HepG2 (cell line): Measurements from ENCODE around the gene MINDY1. TPM values are rescaled to one million over a fixed set of nuclear protein-coding genes. Genes with fewer than 3 reads are reported as not detected.

Source experiments
- AGO2 ChIP-seq: fragments of 200-400 bp; formaldehyde crosslinking; optimal IDR thresholded peaks from 2 replicates; pipeline ENCODE3; 2017; ENCODE audit warnings: mild to moderate bottlenecking, low read depth, low read length, moderate library complexity
- CREM ChIP-seq, 2 experiments: sonication (generic) in 1 of 2; formaldehyde crosslinking in 1 of 2; IDR thresholded peaks; 2 replicates each; pipeline versions ENCODE4 v1.4.0 to v1.6.1; 2016 to 2020; ENCODE audit warnings: antibody characterized with exemption in 1 of 2, mild to moderate bottlenecking in 1 of 2, missing genetic modification reagents in 1 of 2
- GTF2F1 ChIP-seq: fragments of 150-350 bp; IDR thresholded peaks from 2 replicates; pipeline ENCODE4 v1.6.1; 2014; ENCODE audit warnings: low read length
- GTF3A ChIP-seq: sonication (generic); formaldehyde crosslinking; conservative IDR thresholded peaks from 2 replicates; pipeline ENCODE4 v1.4.0; 2020; ENCODE audit warnings: mild to moderate bottlenecking, missing genetic modification reagents
- HHEX ChIP-seq: IDR thresholded peaks from 2 replicates; pipeline ENCODE4 v1.6.1; 2016; ENCODE audit warnings: control low read depth
- MEF2D ChIP-seq: sonication (generic); formaldehyde crosslinking; IDR thresholded peaks from 2 replicates; pipeline ENCODE4 v1.5.1; 2020; ENCODE audit warnings: mild to moderate bottlenecking, missing genetic modification reagents
- ZNF598 ChIP-seq: sonication (generic); formaldehyde crosslinking; IDR thresholded peaks from 2 replicates; pipeline ENCODE4 v1.5.1; 2020; ENCODE audit warnings: mild to moderate bottlenecking, missing genetic modification reagents, borderline replicate concordance
- polyA plus RNA-seq, 8 experiments: library from polyadenylated mRNA; depleted of rRNA in 3 of 8; stranded (reverse) in 7 of 8; unstranded in 1 of 8; fragments of >200 nt; fragmentation: Illumina TruSeq in 4 of 8; extraction: Trizol in 4 of 8; gene quantifications; 2 replicates each; pipeline versions ENCODE4 v1.2.1 to v1.2.3, GENCODE V29; 2011 to 2016; ENCODE audit warnings: low read depth in 4 of 8, missing spikeins in 1 of 8, mixed read lengths in 1 of 8; ENCODE audit not compliant: insufficient read depth in 1 of 8
- total RNA-seq, 5 experiments: library from RNA; depleted of rRNA; stranded (reverse); fragments of >200 nt; fragmentation: Illumina TruSeq; extraction: Trizol; gene quantifications; 2 replicates each; pipeline ENCODE4 v1.2.3, GENCODE V29; 2016; ENCODE audit warnings: low read depth in 1 of 5
- TF ChIP-seq, protein P1 (sequence below): sonication (generic); formaldehyde crosslinking; IDR thresholded peaks from 2 replicates; pipeline ENCODE4 v1.4.0; 2020; ENCODE audit warnings: missing genetic modification reagents
- TF ChIP-seq, protein P2 (sequence below): sonication (generic); formaldehyde crosslinking; IDR thresholded peaks from 2 replicates; pipeline ENCODE4 v1.5.0; 2020; ENCODE audit warnings: mild to moderate bottlenecking, missing genetic modification reagents, borderline replicate concordance
- TF ChIP-seq, protein P3 (sequence below): sonication (generic); formaldehyde crosslinking; IDR thresholded peaks from 2 replicates; pipeline ENCODE4 v1.5.0; 2020; ENCODE audit warnings: missing genetic modification reagents, mild to moderate bottlenecking, borderline replicate concordance
- TF ChIP-seq, protein P4 (sequence below): fragments of 450-650 bp; IDR thresholded peaks from 2 replicates; pipeline ENCODE4 v1.6.1; 2016

Gene MINDY1
- total and polyA plus RNA-seq, 2 of the 13 experiments (the other 11 are each of a cell fraction or from before 2014, with no cell fraction given) = 11.1 to 15.0 TPM

DNA sequence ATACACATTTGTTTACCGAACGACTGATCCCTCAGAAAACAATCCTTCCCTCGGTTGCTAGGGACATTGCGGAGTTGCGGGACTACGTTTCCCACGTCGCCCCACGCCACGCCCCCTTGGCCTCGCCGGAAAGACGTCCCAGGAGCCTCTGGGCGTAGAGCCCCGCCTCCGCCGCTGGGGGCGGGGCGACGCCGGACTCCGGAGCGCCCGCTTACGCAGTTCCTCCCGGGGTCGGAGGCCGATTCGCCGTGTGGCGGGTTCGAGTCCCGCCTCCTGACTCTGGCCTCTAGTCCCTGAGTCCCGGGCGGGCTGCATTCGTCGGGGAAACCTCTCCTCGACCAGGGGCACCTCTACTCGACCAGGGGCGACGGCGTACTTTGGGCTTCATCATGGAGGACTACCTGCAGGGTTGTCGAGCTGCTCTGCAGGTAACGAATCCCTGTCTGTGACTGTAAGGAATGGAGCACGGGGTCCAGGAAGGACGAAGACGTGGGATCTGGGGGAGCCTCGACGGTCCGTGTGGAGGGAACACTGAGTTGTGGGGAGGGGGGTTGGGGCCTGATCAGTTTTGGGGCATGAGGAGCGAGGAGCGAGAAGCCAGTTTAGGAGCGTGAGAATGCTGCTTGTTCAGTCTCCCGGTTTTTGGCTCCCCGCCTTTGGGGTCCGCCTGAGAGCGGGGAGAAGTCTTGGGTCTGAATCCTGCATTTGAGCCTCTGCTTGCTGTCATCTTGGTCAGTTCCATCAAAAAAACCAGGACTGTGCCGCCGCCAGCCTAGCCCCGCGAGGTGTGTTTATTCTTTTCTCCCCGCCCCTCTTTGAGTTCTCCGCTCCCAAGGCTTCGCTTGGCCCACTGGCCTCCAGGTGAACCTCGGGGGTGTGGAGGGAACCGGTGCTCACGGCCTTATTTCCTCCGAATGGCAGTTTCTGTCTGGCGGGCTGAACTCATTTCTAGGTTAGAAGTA lies 1.8 kb upstream of the MINDY1 start, which contains the start of gene PRUNE1 (continued):
- TF ChIP-seq, protein P1, sequence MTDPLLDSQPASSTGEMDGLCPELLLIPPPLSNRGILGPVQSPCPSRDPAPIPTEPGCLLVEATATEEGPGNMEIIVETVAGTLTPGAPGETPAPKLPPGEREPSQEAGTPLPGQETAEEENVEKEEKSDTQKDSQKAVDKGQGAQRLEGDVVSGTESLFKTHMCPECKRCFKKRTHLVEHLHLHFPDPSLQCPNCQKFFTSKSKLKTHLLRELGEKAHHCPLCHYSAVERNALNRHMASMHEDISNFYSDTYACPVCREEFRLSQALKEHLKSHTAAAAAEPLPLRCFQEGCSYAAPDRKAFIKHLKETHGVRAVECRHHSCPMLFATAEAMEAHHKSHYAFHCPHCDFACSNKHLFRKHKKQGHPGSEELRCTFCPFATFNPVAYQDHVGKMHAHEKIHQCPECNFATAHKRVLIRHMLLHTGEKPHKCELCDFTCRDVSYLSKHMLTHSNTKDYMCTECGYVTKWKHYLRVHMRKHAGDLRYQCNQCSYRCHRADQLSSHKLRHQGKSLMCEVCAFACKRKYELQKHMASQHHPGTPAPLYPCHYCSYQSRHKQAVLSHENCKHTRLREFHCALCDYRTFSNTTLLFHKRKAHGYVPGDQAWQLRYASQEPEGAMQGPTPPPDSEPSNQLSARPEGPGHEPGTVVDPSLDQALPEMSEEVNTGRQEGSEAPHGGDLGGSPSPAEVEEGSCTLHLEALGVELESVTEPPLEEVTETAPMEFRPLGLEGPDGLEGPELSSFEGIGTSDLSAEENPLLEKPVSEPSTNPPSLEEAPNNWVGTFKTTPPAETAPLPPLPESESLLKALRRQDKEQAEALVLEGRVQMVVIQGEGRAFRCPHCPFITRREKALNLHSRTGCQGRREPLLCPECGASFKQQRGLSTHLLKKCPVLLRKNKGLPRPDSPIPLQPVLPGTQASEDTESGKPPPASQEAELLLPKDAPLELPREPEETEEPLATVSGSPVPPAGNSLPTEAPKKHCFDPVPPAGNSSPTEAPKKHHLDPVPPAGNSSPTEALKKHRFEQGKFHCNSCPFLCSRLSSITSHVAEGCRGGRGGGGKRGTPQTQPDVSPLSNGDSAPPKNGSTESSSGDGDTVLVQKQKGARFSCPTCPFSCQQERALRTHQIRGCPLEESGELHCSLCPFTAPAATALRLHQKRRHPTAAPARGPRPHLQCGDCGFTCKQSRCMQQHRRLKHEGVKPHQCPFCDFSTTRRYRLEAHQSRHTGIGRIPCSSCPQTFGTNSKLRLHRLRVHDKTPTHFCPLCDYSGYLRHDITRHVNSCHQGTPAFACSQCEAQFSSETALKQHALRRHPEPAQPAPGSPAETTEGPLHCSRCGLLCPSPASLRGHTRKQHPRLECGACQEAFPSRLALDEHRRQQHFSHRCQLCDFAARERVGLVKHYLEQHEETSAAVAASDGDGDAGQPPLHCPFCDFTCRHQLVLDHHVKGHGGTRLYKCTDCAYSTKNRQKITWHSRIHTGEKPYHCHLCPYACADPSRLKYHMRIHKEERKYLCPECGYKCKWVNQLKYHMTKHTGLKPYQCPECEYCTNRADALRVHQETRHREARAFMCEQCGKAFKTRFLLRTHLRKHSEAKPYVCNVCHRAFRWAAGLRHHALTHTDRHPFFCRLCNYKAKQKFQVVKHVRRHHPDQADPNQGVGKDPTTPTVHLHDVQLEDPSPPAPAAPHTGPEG (CRISPR knock-in tag) = peak; percentile 49
- TF ChIP-seq ZNF598 (peak; percentile 73; the same call in 1 of the 2 replicates), CREM (IDR thresholded peaks at IDR 0.05) (peak; percentile 71), CREM (CRISPR knock-in tag; IDR thresholded peaks at IDR 0.05) (no peak), HHEX (CRISPR knock-in tag) (no peak), GTF3A (peak; percentile 87; the same call in 1 of the 2 replicates), GTF2F1 (no peak), MEF2D (CRISPR knock-in tag) (0 out of 2 replicates have a peak, but pooled peaks have one; percentile 30), AGO2 (peak; percentile 78)
- TF ChIP-seq, protein P2, sequence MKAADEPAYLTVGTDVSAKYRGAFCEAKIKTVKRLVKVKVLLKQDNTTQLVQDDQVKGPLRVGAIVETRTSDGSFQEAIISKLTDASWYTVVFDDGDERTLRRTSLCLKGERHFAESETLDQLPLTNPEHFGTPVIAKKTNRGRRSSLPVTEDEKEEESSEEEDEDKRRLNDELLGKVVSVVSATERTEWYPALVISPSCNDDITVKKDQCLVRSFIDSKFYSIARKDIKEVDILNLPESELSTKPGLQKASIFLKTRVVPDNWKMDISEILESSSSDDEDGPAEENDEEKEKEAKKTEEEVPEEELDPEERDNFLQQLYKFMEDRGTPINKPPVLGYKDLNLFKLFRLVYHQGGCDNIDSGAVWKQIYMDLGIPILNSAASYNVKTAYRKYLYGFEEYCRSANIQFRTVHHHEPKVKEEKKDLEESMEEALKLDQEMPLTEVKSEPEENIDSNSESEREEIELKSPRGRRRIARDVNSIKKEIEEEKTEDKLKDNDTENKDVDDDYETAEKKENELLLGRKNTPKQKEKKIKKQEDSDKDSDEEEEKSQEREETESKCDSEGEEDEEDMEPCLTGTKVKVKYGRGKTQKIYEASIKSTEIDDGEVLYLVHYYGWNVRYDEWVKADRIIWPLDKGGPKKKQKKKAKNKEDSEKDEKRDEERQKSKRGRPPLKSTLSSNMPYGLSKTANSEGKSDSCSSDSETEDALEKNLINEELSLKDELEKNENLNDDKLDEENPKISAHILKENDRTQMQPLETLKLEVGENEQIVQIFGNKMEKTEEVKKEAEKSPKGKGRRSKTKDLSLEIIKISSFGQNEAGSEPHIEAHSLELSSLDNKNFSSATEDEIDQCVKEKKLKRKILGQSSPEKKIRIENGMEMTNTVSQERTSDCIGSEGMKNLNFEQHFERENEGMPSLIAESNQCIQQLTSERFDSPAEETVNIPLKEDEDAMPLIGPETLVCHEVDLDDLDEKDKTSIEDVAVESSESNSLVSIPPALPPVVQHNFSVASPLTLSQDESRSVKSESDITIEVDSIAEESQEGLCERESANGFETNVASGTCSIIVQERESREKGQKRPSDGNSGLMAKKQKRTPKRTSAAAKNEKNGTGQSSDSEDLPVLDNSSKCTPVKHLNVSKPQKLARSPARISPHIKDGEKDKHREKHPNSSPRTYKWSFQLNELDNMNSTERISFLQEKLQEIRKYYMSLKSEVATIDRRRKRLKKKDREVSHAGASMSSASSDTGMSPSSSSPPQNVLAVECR (CRISPR knock-in tag) = peak; percentile 72
- TF ChIP-seq, protein P3, sequence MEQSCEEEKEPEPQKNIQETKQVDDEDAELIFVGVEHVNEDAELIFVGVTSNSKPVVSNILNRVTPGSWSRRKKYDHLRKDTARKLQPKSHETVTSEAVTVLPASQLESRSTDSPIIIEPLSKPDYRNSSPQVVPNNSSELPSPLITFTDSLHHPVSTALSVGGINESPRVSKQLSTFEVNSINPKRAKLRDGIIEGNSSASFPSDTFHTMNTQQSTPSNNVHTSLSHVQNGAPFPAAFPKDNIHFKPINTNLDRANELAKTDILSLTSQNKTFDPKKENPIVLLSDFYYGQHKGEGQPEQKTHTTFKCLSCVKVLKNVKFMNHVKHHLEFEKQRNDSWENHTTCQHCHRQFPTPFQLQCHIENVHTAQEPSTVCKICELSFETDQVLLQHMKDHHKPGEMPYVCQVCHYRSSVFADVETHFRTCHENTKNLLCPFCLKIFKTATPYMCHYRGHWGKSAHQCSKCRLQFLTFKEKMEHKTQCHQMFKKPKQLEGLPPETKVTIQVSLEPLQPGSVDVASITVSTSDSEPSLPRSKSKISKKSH (CRISPR knock-in tag) = peak; percentile 79
- TF ChIP-seq, protein P4, sequence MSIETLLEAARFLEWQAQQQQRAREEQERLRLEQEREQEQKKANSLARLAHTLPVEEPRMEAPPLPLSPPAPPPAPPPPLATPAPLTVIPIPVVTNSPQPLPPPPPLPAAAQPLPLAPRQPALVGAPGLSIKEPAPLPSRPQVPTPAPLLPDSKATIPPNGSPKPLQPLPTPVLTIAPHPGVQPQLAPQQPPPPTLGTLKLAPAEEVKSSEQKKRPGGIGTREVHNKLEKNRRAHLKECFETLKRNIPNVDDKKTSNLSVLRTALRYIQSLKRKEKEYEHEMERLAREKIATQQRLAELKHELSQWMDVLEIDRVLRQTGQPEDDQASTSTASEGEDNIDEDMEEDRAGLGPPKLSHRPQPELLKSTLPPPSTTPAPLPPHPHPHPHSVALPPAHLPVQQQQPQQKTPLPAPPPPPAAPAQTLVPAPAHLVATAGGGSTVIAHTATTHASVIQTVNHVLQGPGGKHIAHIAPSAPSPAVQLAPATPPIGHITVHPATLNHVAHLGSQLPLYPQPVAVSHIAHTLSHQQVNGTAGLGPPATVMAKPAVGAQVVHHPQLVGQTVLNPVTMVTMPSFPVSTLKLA = peak; percentile 27; the same call in 1 of the 2 replicates
